ENCODE data around the gene CARS1. TPM values are rescaled to one million over a fixed set of nuclear protein-coding genes. Genes with fewer than 3 reads are reported as not detected.

CARS1 gene
- total RNA-seq, 1 donor from 2014 or later, result 47.6 TPM

- peaks cover 12% of the 10 kb centered on the region for H3K4me1 Mint-ChIP-seq (ENCODE audit: unreplicated experiment)
- peak; percentile 73 for DNase-seq (ENCODE audit: low spot score)
- H3K27ac Mint-ChIP-seq (ENCODE audit: unreplicated experiment), result no peak overlapping the region
- H3K9me3 Mint-ChIP-seq (ENCODE audit: unreplicated experiment), result no peaks in the 10 kb centered on the region
- TF ChIP-seq CTCF (IDR thresholded peaks at IDR 0.05; ENCODE audit: unreplicated experiment), result peak; percentile 100
- H3K27me3 Mint-ChIP-seq (ENCODE audit: unreplicated experiment), result peaks cover 7% of the 10 kb centered on the region
- peaks cover 16% of the 10 kb centered on the region for H3K36me3 Mint-ChIP-seq (ENCODE audit: low read depth, unreplicated experiment)
- H3K4me3 Mint-ChIP-seq (ENCODE audit: unreplicated experiment), result no peak overlapping the region
Measured at GRCh38 chr11:3091846-3092602, 34.8 kb upstream of the CARS1 start.

GRCh38 chr11:3091081-3091845 is 34.0 kb upstream of the CARS1 start:
- Mint-ChIP-seq H3K9me3 (ENCODE audit: unreplicated experiment) (no peaks in the 10 kb centered on the region), H3K4me1 (ENCODE audit: unreplicated experiment) (peaks cover 12% of the 10 kb centered on the region), H3K4me3 (ENCODE audit: unreplicated experiment) (no peak overlapping the region), H3K36me3 (ENCODE audit: low read depth, unreplicated experiment) (peaks cover 12% of the 10 kb centered on the region), H3K27ac (ENCODE audit: unreplicated experiment) (no peak overlapping the region), H3K27me3 (ENCODE audit: unreplicated experiment) (peaks cover 6% of the 10 kb centered on the region)
- DNase-seq (ENCODE audit: low spot score), result no peak
- no peak for TF ChIP-seq CTCF (IDR thresholded peaks at IDR 0.05; ENCODE audit: unreplicated experiment)

- no peak overlapping the region for H3K27ac Mint-ChIP-seq (ENCODE audit: unreplicated experiment)
- DNase-seq (ENCODE audit: low spot score), result no peak
- no peaks in the 10 kb centered on the region for H3K9me3 Mint-ChIP-seq (ENCODE audit: unreplicated experiment)
- no peak for TF ChIP-seq CTCF (IDR thresholded peaks at IDR 0.05; ENCODE audit: unreplicated experiment)
- H3K27me3 Mint-ChIP-seq (ENCODE audit: unreplicated experiment), result peaks cover 6% of the 10 kb centered on the region
- H3K4me1 Mint-ChIP-seq (ENCODE audit: unreplicated experiment), result peaks cover 5% of the 10 kb centered on the region
- H3K4me3 Mint-ChIP-seq (ENCODE audit: unreplicated experiment), result no peak overlapping the region
- peaks cover 7% of the 10 kb centered on the region for H3K36me3 Mint-ChIP-seq (ENCODE audit: low read depth, unreplicated experiment)
Measured at GRCh38 chr11:3090096-3090901, 33.1 kb upstream of the CARS1 start.

- peaks cover 6% of the 10 kb centered on the region for H3K27me3 Mint-ChIP-seq (ENCODE audit: unreplicated experiment)
- no peak overlapping the region for H3K27ac Mint-ChIP-seq (ENCODE audit: unreplicated experiment)
- no peak overlapping the region for H3K4me3 Mint-ChIP-seq (ENCODE audit: unreplicated experiment)
- no peak for TF ChIP-seq CTCF (IDR thresholded peaks at IDR 0.05; ENCODE audit: unreplicated experiment)
- H3K9me3 Mint-ChIP-seq (ENCODE audit: unreplicated experiment), result no peaks in the 10 kb centered on the region
- peaks cover 7% of the 10 kb centered on the region for H3K36me3 Mint-ChIP-seq (ENCODE audit: low read depth, unreplicated experiment)
- H3K4me1 Mint-ChIP-seq (ENCODE audit: unreplicated experiment), result peaks cover 3% of the 10 kb centered on the region
- no peak for DNase-seq (ENCODE audit: low spot score)
Measured at GRCh38 chr11:3089236-3090061, 32.2 kb upstream of the CARS1 start.
